K562 (cell line): Measurements from ENCODE around the gene GABPB2. TPM values are rescaled to one million over a fixed set of nuclear protein-coding genes. Genes with fewer than 3 reads are reported as not detected.

Experiments
- ARID3A ChIP-seq: IDR thresholded peaks from 2 replicates; pipeline ENCODE4 v1.6.1; 2012; ENCODE audit warnings: low read depth, low read length, improper control_type of control experiment, borderline replicate concordance
- ETS1 ChIP-seq: conservative IDR thresholded peaks from 2 replicates; pipeline ENCODE4 v1.6.1; 2011; ENCODE audit warnings: low read depth, mild to moderate bottlenecking, low read length; ENCODE audit not compliant: control insufficient read depth
- FOS ChIP-seq: IDR thresholded peaks from 3 replicates; pipeline ENCODE4 v1.6.1; 2011; ENCODE audit not compliant: insufficient read length; ENCODE audit errors: extremely low read depth
- FOXP1 ChIP-seq: sonication (generic); formaldehyde crosslinking; IDR thresholded peaks from 2 replicates; pipeline ENCODE4 v1.8.0; 2022; ENCODE audit warnings: mild to moderate bottlenecking, missing genetic modification reagents
- FUS ChIP-seq: fragments of 200-400 bp; formaldehyde crosslinking; optimal IDR thresholded peaks from 2 replicates; pipeline ENCODE3; 2017; ENCODE audit warnings: low read depth, low read length
- HCFC1 ChIP-seq: IDR thresholded peaks from 2 replicates; pipeline ENCODE4 v1.6.1; 2012; ENCODE audit warnings: low read depth, low read length, improper control_type of control experiment
- HDGF ChIP-seq: fragments of 450-650 bp; IDR thresholded peaks from 2 replicates; pipeline ENCODE4 v1.6.1; 2016
- MEIS2 ChIP-seq: fragments of 450-650 bp; IDR thresholded peaks from 2 replicates; pipeline ENCODE4 v1.6.1; 2014; ENCODE audit warnings: mild to moderate bottlenecking; ENCODE audit not compliant: partially characterized antibody
- MYBL2 ChIP-seq, 2 experiments: fragments of 450-650 bp in 1 of 2; sonication (generic) in 1 of 2; formaldehyde crosslinking in 1 of 2; IDR thresholded peaks; 2 replicates each; pipeline versions ENCODE4 v1.6.1 to v1.8.1; 2017 to 2022; ENCODE audit warnings: borderline replicate concordance in 1 of 2, inconsistent platforms in 1 of 2, low read depth in 1 of 2, mild to moderate bottlenecking in 1 of 2, missing genetic modification reagents in 1 of 2, moderate library complexity in 1 of 2
- OTX1 ChIP-seq: fragments of 450-650 bp; formaldehyde crosslinking; IDR thresholded peaks from 2 replicates; pipeline ENCODE4 v1.4.0; 2022; ENCODE audit warnings: mild to moderate bottlenecking
- RBM15 ChIP-seq: fragments of 200-400 bp; formaldehyde crosslinking; IDR thresholded peaks from 2 replicates; pipeline ENCODE4 v1.6.1; 2018; ENCODE audit warnings: mild to moderate bottlenecking, low read length, moderate library complexity; ENCODE audit not compliant: insufficient read depth
- SETDB1 ChIP-seq: IDR thresholded peaks from one replicate; pipeline ENCODE4 v1.6.1; 2012; ENCODE audit warnings: low read length, control low read depth, inconsistent platforms
- ZNF699 ChIP-seq: fragments of 250-450 bp; sonication (Bioruptor Pico); IDR thresholded peaks from 2 replicates; pipeline ENCODE4 v1.8.0; 2021; ENCODE audit warnings: mild to moderate bottlenecking, moderate library complexity; ENCODE audit not compliant: insufficient replicate concordance
- ZNF740 ChIP-seq, 3 experiments: fragments of 200-800 bp in 1 of 3; sonication (Bioruptor generic) in 1 of 3; sonication (generic) in 1 of 3; formaldehyde crosslinking in 1 of 3; IDR thresholded peaks; 2 replicates each; pipeline versions ENCODE4 v1.6.1 to v1.8.0; 2016 to 2022; ENCODE audit warnings: mild to moderate bottlenecking in 2 of 3, missing compliant biosample characterization in 2 of 3, missing genetic modification characterization in 2 of 3, missing genetic modification reagents in 1 of 3
- polyA plus RNA-seq, 8 experiments: library from polyadenylated mRNA; depleted of rRNA in 4 of 8; stranded (reverse) in 5 of 8; unstranded in 3 of 8; fragments of >200 nt; fragmentation: Nextera tagmentation in 2 of 8; fragmentation: Illumina TruSeq in 1 of 8; extraction: Ambion mirVana in 2 of 8; extraction: Trizol in 1 of 8; gene quantifications; 2 replicates each; pipeline versions ENCODE4 v1.2.1 to v1.2.3, GENCODE V29; 2011 to 2014; ENCODE audit warnings: inconsistent platforms in 1 of 8, missing spikeins in 1 of 8
- total RNA-seq, 7 experiments: library from RNA; depleted of rRNA in 6 of 7; stranded (reverse); fragments of >200 nt in 6 of 7; fragmentation: Illumina TruSeq in 2 of 7; extraction: Trizol in 2 of 7; gene quantifications; 2 replicates each; pipeline versions ENCODE4 v1.2.1 to v1.2.3, GENCODE V29; 2011 to 2021; ENCODE audit warnings: low replicate concordance in 1 of 7

The GABPB2 gene
- total and polyA plus RNA-seq, 9 of the 15 experiments (the other 6 are each of a cell fraction or from before 2014, with no cell fraction given) = 2.2 to 13.3 (median 6.1) TPM

- no peak for TF ChIP-seq HDGF
- TF ChIP-seq FOS = no peak
- 0 out of 2 replicates have a peak, but pooled peaks have one; percentile 32 for TF ChIP-seq OTX1 (CRISPR knock-in tag)
- TF ChIP-seq ZNF699 (CRISPR knock-in tag) = no peak
- TF ChIP-seq FOXP1 (CRISPR knock-in tag) = no peak; the same call in 1 of the 2 replicates
- TF ChIP-seq MYBL2 (IDR thresholded peaks at IDR 0.05; ENCODE audit: low read depth) = peak; percentile 76
- TF ChIP-seq MYBL2 (CRISPR knock-in tag; IDR thresholded peaks at IDR 0.05; ENCODE audit: borderline replicate concordance) = no peak
- peak; percentile 90 for TF ChIP-seq ZNF740 (CRISPR knock-in tag; IDR thresholded peaks at IDR 0.05)
- TF ChIP-seq ZNF740 (tag; IDR thresholded peaks at IDR 0.05) = peak in 1 of 2 experiments; percentile 76; a peak in 1 of 4 replicates
- TF ChIP-seq SETDB1 = no peak
- no peak for TF ChIP-seq FUS
- TF ChIP-seq MEIS2 = peak; percentile 31
- peak; percentile 57 for TF ChIP-seq ETS1
- TF ChIP-seq RBM15 = no peak
- TF ChIP-seq ARID3A = no peak; the same call in 1 of the 2 replicates
- TF ChIP-seq HCFC1 = peak; percentile 49
Measured at GRCh38 chr1:151070474-151071276, at the start of gene GABPB2 (continued).
